Esophagus muscularis mucosa (tissue), 4 donors: Measurements from ENCODE around the gene PLEKHM3. TPM values are rescaled to one million over a fixed set of nuclear protein-coding genes. Genes with fewer than 3 reads are reported as not detected.

Experiments
- DNase-seq: peaks from one replicate; pipeline ENCODE4 v3.0.0-alpha.2; 2017; ENCODE audit errors: extremely low spot score
- H3K27ac ChIP-seq, 4 donors: fragments of 200-600 bp; sonication (generic); replicated peaks in 1 of 4; 1 replicate in 3 of 4; 2 replicates in 1 of 4; pipeline ENCODE4 v1.5.1; 2016 to 2019; ENCODE audit warnings: mild to moderate bottlenecking in 1 of 4
- H3K27me3 ChIP-seq, 4 donors: fragments of 200-600 bp; sonication (generic); one replicate each; pipeline versions ENCODE4 v1.5.1 to v1.6.0; 2016 to 2019
- H3K36me3 ChIP-seq, 4 donors: fragments of 200-600 bp; sonication (generic); one replicate each; pipeline ENCODE4 v1.5.1; 2016 to 2019
- H3K4me1 ChIP-seq, 4 donors: fragments of 200-600 bp; sonication (generic); one replicate each; pipeline ENCODE4 v1.5.1; 2016 to 2019
- H3K4me3 ChIP-seq, 4 donors: fragments of 200-600 bp; sonication (generic); 1 replicate in 2 of 4; 2 replicates in 2 of 4; pipeline ENCODE4 v1.5.1; 2016 to 2019; ENCODE audit warnings: mild to moderate bottlenecking in 4 of 4, moderate library complexity in 1 of 4
- H3K9me3 ChIP-seq, 4 donors: fragments of 200-600 bp; sonication (generic); 1 replicate in 3 of 4; 2 replicates in 1 of 4; pipeline ENCODE4 v1.5.1; 2016 to 2019
- CTCF ChIP-seq, 3 experiments: fragments of 200-600 bp in 2 of 3; fragments of 450-650 bp in 1 of 3; sonication (generic) in 2 of 3; IDR thresholded peaks; one replicate each; pipeline ENCODE4 v1.5.1; 2017 to 2019; ENCODE audit warnings: antibody characterized with exemption in 3 of 3, mild to moderate bottlenecking in 2 of 3, moderate library complexity in 1 of 3
- EP300 ChIP-seq: sonication (generic); formaldehyde crosslinking; IDR thresholded peaks from one replicate; pipeline ENCODE4 v1.6.1; 2017; ENCODE audit warnings: antibody characterized with exemption
- POLR2A ChIP-seq: fragments of 450-650 bp; IDR thresholded peaks from one replicate; pipeline ENCODE4 v1.6.1; 2017; ENCODE audit warnings: antibody characterized with exemption, moderate library complexity, mild to moderate bottlenecking, low read depth
- POLR2AphosphoS5 ChIP-seq, 2 donors: sonication (generic); formaldehyde crosslinking; IDR thresholded peaks; one replicate each; pipeline ENCODE4 v1.6.1; 2017; ENCODE audit warnings: antibody characterized with exemption in 2 of 2
- WGBS: methylation state at CpG from one replicate; pipeline ENCODE4 v1.1.5; 2018; 5-methylcytosine and 5-hydroxymethylcytosine counted together
- intact Hi-C: fragments of 100-400 bp; cut with DNase I; formaldehyde crosslinking; loops from one replicate; pipeline ENCODE4 v1.15.1; 2023
- total RNA-seq, 4 donors: library from RNA; depleted of rRNA; stranded (reverse); fragments of >200 nt; gene quantifications; one replicate each; pipeline versions ENCODE4 v1.1.0 to v1.2.1, GENCODE V29; 2016

PLEKHM3 gene
- total RNA-seq, 4 donors from 2014 or later: 24.8 to 34.5 (median 31.1) TPM

GRCh38 chr2:207884127-207884526 is 141.2 kb downstream of the PLEKHM3 start:
- intact Hi-C loops: no loop called here
- Histone ChIP-seq H3K4me3 (no peak overlapping the region), H3K27ac (no peak overlapping the region), H3K36me3 (no peaks in the 10 kb centered on the region), H3K9me3 (no peaks in the 10 kb centered on the region), H3K27me3 (no peaks in the 10 kb centered on the region), H3K4me1 (peaks cover 0 to 5% (median 4%) of the 10 kb centered on the region in 4 donors)
- WGBS: 83% methylated on average over 2 of the region's 2 CpGs
- no peak for DNase-seq
- TF ChIP-seq CTCF (IDR thresholded peaks at IDR 0.05) (no peak), EP300 (no peak), POLR2A (no peak), POLR2AphosphoS5 (IDR thresholded peaks at IDR 0.05) (no peak)

GRCh38 chr2:207883002-207883780 is 142.1 kb downstream of the PLEKHM3 start:
- no peaks in the 10 kb centered on the region for H3K27me3 ChIP-seq
- H3K27ac ChIP-seq: no peak overlapping the region
- DNase-seq: peak; percentile 64
- no peak overlapping the region for H3K4me3 ChIP-seq
- intact Hi-C loops: no loop called here
- TF ChIP-seq POLR2A (no peak), CTCF (IDR thresholded peaks at IDR 0.05) (no peak)
- H3K36me3 ChIP-seq: no peaks in the 10 kb centered on the region
- no peaks in the 10 kb centered on the region for H3K9me3 ChIP-seq
- 98% methylated on average over 6 of the region's 6 CpGs for WGBS
- H3K4me1 ChIP-seq: peaks cover 0 to 7% (median 4%) of the 10 kb centered on the region in 4 donors

- Histone ChIP-seq H3K4me3 (no peak overlapping the region), H3K27me3 (no peaks in the 10 kb centered on the region), H3K36me3 (no peaks in the 10 kb centered on the region), H3K4me1 (peaks cover 0 to 7% (median 2%) of the 10 kb centered on the region in 4 donors), H3K27ac (no peak overlapping the region), H3K9me3 (no peaks in the 10 kb centered on the region)
- TF ChIP-seq POLR2A (no peak), POLR2AphosphoS5 (IDR thresholded peaks at IDR 0.05) (no peak), CTCF (IDR thresholded peaks at IDR 0.05) (no peak), EP300 (no peak)
- intact Hi-C loops: no loop called here
- peak; percentile 34 for DNase-seq
These were observed 143.4 kb downstream of the PLEKHM3 start for GRCh38 chr2:207881902-207882301.

GRCh38 chr2:207879536-207879935 is 145.8 kb downstream of the PLEKHM3 start:
- Histone ChIP-seq H3K27me3 (no peaks in the 10 kb centered on the region), H3K4me1 (peaks cover 0 to 7% (median 2%) of the 10 kb centered on the region in 4 donors), H3K27ac (no peak overlapping the region), H3K9me3 (no peaks in the 10 kb centered on the region), H3K4me3 (no peak overlapping the region), H3K36me3 (no peaks in the 10 kb centered on the region)
- peak; percentile 14 for DNase-seq
- TF ChIP-seq CTCF (IDR thresholded peaks at IDR 0.05) (no peak), EP300 (no peak), POLR2A (no peak), POLR2AphosphoS5 (IDR thresholded peaks at IDR 0.05) (no peak)
- WGBS: 88% methylated on average over 2 of the region's 2 CpGs
- intact Hi-C loops: no loop called here
